Measurements from ENCODE around the gene TMEM184C. TPM values are rescaled to one million over a fixed set of nuclear protein-coding genes. Genes with fewer than 3 reads are reported as not detected.

TMEM184C gene
- total RNA-seq, 1 experiment from 2014 or later, result 43.8 TPM

DNA sequence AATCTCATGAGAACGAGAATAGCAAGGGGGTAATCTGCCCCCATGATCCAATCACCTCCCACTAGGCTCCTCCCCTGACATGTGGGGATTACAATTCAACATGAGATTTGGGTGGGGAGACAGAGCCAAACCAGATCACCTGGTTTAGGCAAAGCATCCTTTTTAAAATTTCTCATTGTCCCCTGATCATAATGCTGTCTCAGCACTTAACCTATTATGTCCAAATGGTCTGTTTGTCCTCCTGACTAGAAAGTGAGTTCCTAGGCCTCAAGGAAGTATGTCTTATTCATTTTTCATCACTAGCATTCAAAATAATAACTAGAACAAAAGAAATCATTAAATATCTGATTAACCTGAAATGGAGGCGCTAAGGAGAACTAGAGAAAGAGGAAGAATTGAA lies 74.6 kb downstream of the TMEM184C start:
- TF ChIP-seq, protein P1, sequence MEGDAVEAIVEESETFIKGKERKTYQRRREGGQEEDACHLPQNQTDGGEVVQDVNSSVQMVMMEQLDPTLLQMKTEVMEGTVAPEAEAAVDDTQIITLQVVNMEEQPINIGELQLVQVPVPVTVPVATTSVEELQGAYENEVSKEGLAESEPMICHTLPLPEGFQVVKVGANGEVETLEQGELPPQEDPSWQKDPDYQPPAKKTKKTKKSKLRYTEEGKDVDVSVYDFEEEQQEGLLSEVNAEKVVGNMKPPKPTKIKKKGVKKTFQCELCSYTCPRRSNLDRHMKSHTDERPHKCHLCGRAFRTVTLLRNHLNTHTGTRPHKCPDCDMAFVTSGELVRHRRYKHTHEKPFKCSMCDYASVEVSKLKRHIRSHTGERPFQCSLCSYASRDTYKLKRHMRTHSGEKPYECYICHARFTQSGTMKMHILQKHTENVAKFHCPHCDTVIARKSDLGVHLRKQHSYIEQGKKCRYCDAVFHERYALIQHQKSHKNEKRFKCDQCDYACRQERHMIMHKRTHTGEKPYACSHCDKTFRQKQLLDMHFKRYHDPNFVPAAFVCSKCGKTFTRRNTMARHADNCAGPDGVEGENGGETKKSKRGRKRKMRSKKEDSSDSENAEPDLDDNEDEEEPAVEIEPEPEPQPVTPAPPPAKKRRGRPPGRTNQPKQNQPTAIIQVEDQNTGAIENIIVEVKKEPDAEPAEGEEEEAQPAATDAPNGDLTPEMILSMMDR (conservative IDR thresholded peaks at IDR 0.05), result no peak
- H3K23ac ChIP-seq (ENCODE audit: insufficient read length, low read depth, low read length), result no peak overlapping the region
- no peak overlapping the region for H4K8ac ChIP-seq (replicated peaks; ENCODE audit: insufficient read length, low read depth, low read length)
- no peaks in the 10 kb centered on the region for H3K23me2 ChIP-seq (ENCODE audit: insufficient read length, low read depth, low read length, poor library complexity, severe bottlenecking)
- H2BK5ac ChIP-seq (ENCODE audit: insufficient read length, low read length), result no peak overlapping the region
- H2BK20ac ChIP-seq (ENCODE audit: low read depth, low read length, poor library complexity, severe bottlenecking), result no peak overlapping the region
- Mint-ChIP-seq H3K4me1 (no peaks in the 10 kb centered on the region), H3K27me3 (ENCODE audit: low read depth) (peaks cover 3% of the 10 kb centered on the region; the same call in 1 of the 2 replicates), H3K27ac (no peak overlapping the region; a peak in 1 of 7 replicates), H3K4me3 (no peak overlapping the region), H3K9me3 (peaks cover 0 to 4% of the 10 kb centered on the region in 2 experiments; a peak in 2 of 5 replicates), H3K36me3 (ENCODE audit: insufficient read depth in 1 of 3, low read depth in 3 of 3) (no peaks in the 10 kb centered on the region)
- H2BK15ac ChIP-seq (ENCODE audit: low read depth, low read length), result no peak overlapping the region
- WGBS (ENCODE audit: extremely low coverage, insufficient read length, low lambda C conversion rate), result no CpG with 5 or more reads among the region's 2 CpGs
- H3K4ac ChIP-seq (ENCODE audit: low read depth, low read length), result no peak overlapping the region
- H4K91ac ChIP-seq (ENCODE audit: insufficient read length, low read depth, low read length), result no peak overlapping the region
- no peak overlapping the region for H2AK5ac ChIP-seq (ENCODE audit: insufficient read length, low read length)
- no peaks in the 10 kb centered on the region for H3K27me3 ChIP-seq (ENCODE audit: insufficient read depth, low read length)
- no peaks in the 10 kb centered on the region for H3K4me1 ChIP-seq (ENCODE audit: insufficient read depth, low read length)
- no peak overlapping the region for H3K56ac ChIP-seq (ENCODE audit: insufficient read length, low read depth, low read length)
- no peak overlapping the region for H2AFZ ChIP-seq (ENCODE audit: low read length)
- H4K5ac ChIP-seq (ENCODE audit: insufficient read length, low read depth, low read length), result no peak overlapping the region
- no peak overlapping the region for H3K14ac ChIP-seq (ENCODE audit: insufficient read depth, low read length)
- no peak overlapping the region for H3K27ac ChIP-seq (ENCODE audit: insufficient read length, low read depth, low read length)
- H2BK12ac ChIP-seq (ENCODE audit: insufficient read length, low read depth, low read length), result no peak overlapping the region
- H3K18ac ChIP-seq (ENCODE audit: insufficient read length, low read depth, low read length), result no peak overlapping the region
- H3T11ph ChIP-seq (ENCODE audit: low read length), result no peak overlapping the region
- no peaks in the 10 kb centered on the region for H3K9me3 ChIP-seq (ENCODE audit: control insufficient read depth, low read depth, low read length)
- H2BK120ac ChIP-seq (ENCODE audit: low read depth, low read length, poor library complexity, severe bottlenecking), result no peak overlapping the region
- no peaks in the 10 kb centered on the region for H3K79me2 ChIP-seq (ENCODE audit: insufficient read depth, low read length)
- H4K20me1 ChIP-seq (ENCODE audit: control insufficient read depth, insufficient read depth, insufficient read length), result no peaks in the 10 kb centered on the region
- no peak for DNase-seq
- no peaks in the 10 kb centered on the region for H3K79me1 ChIP-seq (ENCODE audit: insufficient read depth, low read depth, low read length, poor library complexity, severe bottlenecking)
- no peak overlapping the region for H3K4me2 ChIP-seq (ENCODE audit: insufficient read depth, insufficient read length, low read length)
- no peak overlapping the region for H3K9ac ChIP-seq (ENCODE audit: extremely low read depth, insufficient read length, low read length)
